Neutrophil (primary cell): ENCODE data around the gene SGO1.

ENCODE experiments used
- H3K27ac ChIP-seq: fragments of 200-600 bp; sonication (generic); 2 replicates; pipeline ENCODE4 v1.5.1; 2016; ENCODE audit warnings: mild to moderate bottlenecking, moderate library complexity
- H3K27me3 ChIP-seq: fragments of 200-600 bp; sonication (generic); 2 replicates; pipeline ENCODE4 v1.6.0; 2016; ENCODE audit warnings: mild to moderate bottlenecking
- H3K36me3 ChIP-seq: fragments of 200-600 bp; sonication (generic); 2 replicates; pipeline ENCODE4 v1.5.1; 2017
- H3K4me1 ChIP-seq, 2 experiments: fragments of 200-600 bp in 1 of 2; sonication (generic) in 1 of 2; 1 replicate in 1 of 2; 2 replicates in 1 of 2; pipeline versions ENCODE4 v1.5.1 to v1.6.1; 2013 to 2016; ENCODE audit warnings: low read depth in 1 of 2, low read length in 1 of 2, mild to moderate bottlenecking in 1 of 2, moderate library complexity in 1 of 2; ENCODE audit not compliant: control insufficient read depth in 1 of 2, insufficient read depth in 1 of 2
- H3K4me3 ChIP-seq, 2 experiments: fragments of 200-600 bp in 1 of 2; sonication (generic) in 1 of 2; 1 replicate in 1 of 2; 2 replicates in 1 of 2; pipeline ENCODE4 v1.5.1; 2013 to 2016; ENCODE audit warnings: low read depth in 1 of 2, low read length in 1 of 2, mild to moderate bottlenecking in 1 of 2, moderate library complexity in 1 of 2
- H3K9me3 ChIP-seq: fragments of 200-600 bp; sonication (generic); 2 replicates; pipeline ENCODE4 v1.5.1; 2016
- TF ChIP-seq, protein P1 (sequence below): fragments of 200-600 bp; sonication (generic); IDR thresholded peaks from 2 replicates; pipeline ENCODE4 v1.5.1; 2016; ENCODE audit warnings: antibody characterized with exemption

Gene SGO1

DNA sequence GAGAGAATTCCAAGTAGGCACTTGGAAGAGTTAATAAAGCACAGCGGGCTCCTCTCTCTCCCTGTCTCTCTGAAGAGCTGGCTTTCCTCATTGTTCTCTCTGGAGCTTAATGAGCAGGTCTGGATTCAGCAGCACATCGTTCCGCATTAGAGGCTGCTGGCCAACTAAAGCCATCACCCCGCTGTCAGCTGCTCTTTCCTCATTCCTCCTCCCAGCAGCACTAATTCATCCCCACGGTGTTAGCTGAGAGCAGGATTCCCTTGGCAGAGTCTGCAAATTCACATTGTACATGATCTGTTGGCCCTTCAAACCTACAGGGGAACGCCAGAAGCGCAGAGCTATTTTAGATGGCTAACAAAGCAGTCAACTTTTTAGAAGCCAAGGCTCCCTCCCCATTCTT, 44.2 kb downstream of the SGO1 start:
- TF ChIP-seq, protein P1, sequence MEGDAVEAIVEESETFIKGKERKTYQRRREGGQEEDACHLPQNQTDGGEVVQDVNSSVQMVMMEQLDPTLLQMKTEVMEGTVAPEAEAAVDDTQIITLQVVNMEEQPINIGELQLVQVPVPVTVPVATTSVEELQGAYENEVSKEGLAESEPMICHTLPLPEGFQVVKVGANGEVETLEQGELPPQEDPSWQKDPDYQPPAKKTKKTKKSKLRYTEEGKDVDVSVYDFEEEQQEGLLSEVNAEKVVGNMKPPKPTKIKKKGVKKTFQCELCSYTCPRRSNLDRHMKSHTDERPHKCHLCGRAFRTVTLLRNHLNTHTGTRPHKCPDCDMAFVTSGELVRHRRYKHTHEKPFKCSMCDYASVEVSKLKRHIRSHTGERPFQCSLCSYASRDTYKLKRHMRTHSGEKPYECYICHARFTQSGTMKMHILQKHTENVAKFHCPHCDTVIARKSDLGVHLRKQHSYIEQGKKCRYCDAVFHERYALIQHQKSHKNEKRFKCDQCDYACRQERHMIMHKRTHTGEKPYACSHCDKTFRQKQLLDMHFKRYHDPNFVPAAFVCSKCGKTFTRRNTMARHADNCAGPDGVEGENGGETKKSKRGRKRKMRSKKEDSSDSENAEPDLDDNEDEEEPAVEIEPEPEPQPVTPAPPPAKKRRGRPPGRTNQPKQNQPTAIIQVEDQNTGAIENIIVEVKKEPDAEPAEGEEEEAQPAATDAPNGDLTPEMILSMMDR, result no peak
- H3K36me3 ChIP-seq, result peaks cover 71% of the 10 kb centered on the region

DNA sequence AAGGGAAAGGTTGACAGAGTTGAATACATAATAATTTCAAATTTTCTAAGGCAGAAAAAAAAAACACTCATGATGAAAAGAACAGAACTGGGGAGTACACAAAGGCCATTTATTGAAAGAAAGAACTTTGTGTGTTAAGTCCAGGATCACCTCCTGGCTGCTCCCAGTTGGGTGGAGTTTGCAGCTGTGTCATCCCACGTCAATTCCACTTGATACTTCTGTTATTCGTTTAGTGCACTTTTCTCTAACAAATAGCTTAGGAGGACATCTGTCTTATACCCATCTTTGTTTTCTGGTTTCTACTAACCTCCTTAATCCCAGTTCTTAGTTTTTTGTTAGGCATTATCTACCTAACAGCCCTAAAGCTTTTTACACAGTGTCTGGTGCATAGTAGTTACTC, 44.7 kb downstream of the SGO1 start:
- no peak overlapping the region for H3K27ac ChIP-seq
- H3K4me3 ChIP-seq, result no peak overlapping the region
- no peaks in the 10 kb centered on the region for H3K9me3 ChIP-seq
- H3K4me1 ChIP-seq, result no peaks in the 10 kb centered on the region
- TF ChIP-seq, protein P1, result no peak
- no peaks in the 10 kb centered on the region for H3K27me3 ChIP-seq
- peaks cover 69% of the 10 kb centered on the region for H3K36me3 ChIP-seq

More for the DNA sequence above, 44.2 kb downstream of the SGO1 start:
- Histone ChIP-seq H3K4me1 (no peaks in the 10 kb centered on the region), H3K27ac (no peak overlapping the region), H3K4me3 (no peak overlapping the region), H3K9me3 (no peaks in the 10 kb centered on the region), H3K27me3 (no peaks in the 10 kb centered on the region)

DNA sequence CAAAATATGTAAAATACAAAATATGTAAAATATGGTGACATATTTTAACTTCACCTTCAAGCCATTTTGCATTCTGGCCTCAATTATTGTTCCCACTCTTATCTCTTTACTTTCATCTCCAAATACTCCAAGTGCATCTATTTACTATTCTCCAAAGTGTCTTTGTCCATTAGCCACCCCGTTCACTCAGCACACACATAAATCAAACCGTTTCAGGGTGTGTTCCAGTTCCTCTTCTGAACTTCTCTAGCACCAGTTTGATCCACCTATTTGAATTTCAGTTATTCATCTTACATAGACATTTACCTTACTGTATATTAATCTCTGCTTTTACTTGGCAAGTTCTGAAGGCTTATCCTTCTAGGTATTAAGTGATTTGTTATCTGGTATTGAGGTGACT, 45.1 kb downstream of the SGO1 start:
- Histone ChIP-seq H3K9me3 (no peaks in the 10 kb centered on the region), H3K36me3 (peaks cover 66% of the 10 kb centered on the region), H3K27me3 (no peaks in the 10 kb centered on the region), H3K27ac (no peak overlapping the region), H3K4me3 (no peak overlapping the region), H3K4me1 (no peaks in the 10 kb centered on the region)
- TF ChIP-seq, protein P1, result no peak

DNA sequence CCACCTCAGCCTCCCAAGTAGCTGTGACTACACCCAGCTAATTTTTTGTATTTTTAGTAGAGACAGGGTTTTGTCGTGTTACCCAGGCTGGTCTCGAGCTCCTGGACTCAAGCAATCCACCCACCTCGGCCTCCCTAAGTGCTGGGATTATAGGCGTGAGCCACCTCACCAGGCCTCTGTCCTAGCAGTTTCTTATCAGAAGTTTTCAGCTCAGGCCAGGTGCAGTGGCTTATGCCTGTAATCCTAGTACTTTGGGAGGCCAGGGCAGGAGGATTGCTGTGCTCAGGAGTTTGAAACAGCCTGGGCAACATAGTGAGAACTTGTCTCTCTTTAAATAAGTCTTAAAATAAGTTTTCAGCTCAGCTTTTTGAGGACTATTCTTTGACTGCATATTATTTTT, 48.4 kb downstream of the SGO1 start:
- H3K27ac ChIP-seq, result no peak overlapping the region
- peaks cover 69% of the 10 kb centered on the region for H3K36me3 ChIP-seq
- no peaks in the 10 kb centered on the region for H3K27me3 ChIP-seq
- no peaks in the 10 kb centered on the region for H3K9me3 ChIP-seq
- H3K4me1 ChIP-seq, result no peaks in the 10 kb centered on the region
- TF ChIP-seq, protein P1, result no peak
- H3K4me3 ChIP-seq, result no peak overlapping the region

DNA sequence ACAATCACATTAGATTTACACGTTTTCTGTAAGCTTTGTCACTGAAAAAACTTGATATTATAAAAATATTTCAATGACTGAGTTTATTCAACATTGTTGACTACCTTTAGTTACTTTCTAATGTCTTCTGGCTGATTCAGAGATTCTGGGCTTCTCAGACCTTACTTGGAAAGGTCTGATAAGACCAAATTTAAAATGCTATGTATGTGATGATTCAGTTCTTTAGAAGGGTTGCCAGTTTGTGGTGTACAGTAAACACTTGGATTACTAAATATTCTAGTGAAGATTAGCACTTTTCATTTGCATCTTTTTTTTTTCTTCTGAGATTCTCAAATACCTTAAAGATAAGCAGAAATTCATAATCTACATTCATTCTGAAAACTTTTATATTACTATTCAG, 49.8 kb downstream of the SGO1 start:
- Histone ChIP-seq H3K27ac (no peak overlapping the region), H3K4me3 (no peak overlapping the region), H3K36me3 (peaks cover 68% of the 10 kb centered on the region), H3K9me3 (no peaks in the 10 kb centered on the region), H3K27me3 (no peaks in the 10 kb centered on the region), H3K4me1 (no peaks in the 10 kb centered on the region)
- TF ChIP-seq, protein P1, result no peak

DNA sequence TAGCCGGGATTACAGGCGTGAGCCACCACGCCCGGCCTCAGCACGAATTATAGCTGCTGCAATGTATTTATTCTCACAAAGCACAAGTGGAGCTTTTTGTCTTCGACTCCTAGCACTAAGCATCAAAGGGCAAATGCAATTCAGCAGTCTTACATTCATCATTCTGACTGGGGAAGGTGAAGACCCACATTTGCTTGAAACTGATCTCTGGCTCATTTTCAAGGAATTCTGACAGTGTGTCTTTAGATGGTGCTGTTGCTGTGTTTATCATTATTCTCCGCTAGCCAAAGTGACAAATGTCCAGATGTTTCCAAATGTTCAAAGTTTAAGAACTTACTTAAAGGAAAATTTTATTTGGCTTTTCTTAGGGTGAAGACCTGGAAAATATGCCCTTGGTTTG, 55.9 kb downstream of the SGO1 start:
- Histone ChIP-seq H3K27me3 (no peaks in the 10 kb centered on the region), H3K4me3 (no peak overlapping the region), H3K4me1 (peaks cover 10 to 13% of the 10 kb centered on the region in 2 experiments), H3K36me3 (peaks cover 61% of the 10 kb centered on the region), H3K9me3 (no peaks in the 10 kb centered on the region), H3K27ac (no peak overlapping the region)
- TF ChIP-seq, protein P1, result no peak
